Lower leg skin (tissue), 4 donors: ENCODE measurements around the gene CNTNAP5. TPM values are rescaled to one million over a fixed set of nuclear protein-coding genes. Genes with fewer than 3 reads are reported as not detected.

Experiments
- DNase-seq, 2 donors: peaks; one replicate each; pipeline ENCODE4 v3.0.0-alpha.2; 2019; ENCODE audit warnings: low spot score in 2 of 2
- H3K4me3 ChIP-seq: fragments of 200-600 bp; sonication (generic); 2 replicates; pipeline ENCODE4 v1.5.1; 2017; ENCODE audit warnings: mild to moderate bottlenecking, low read depth; ENCODE audit not compliant: poor library complexity, severe bottlenecking
- CTCF ChIP-seq, 3 donors: fragments of 450-650 bp; IDR thresholded peaks; one replicate each; pipeline ENCODE4 v1.5.1; 2016; ENCODE audit warnings: antibody characterized with exemption in 3 of 3, mild to moderate bottlenecking in 3 of 3, moderate library complexity in 2 of 3
- POLR2A ChIP-seq, 2 donors: fragments of 450-650 bp; IDR thresholded peaks; one replicate each; pipeline ENCODE4 v1.6.1; 2016 to 2017; ENCODE audit warnings: antibody characterized with exemption in 2 of 2, mild to moderate bottlenecking in 1 of 2, moderate library complexity in 1 of 2
- WGBS, 2 donors: methylation state at CpG; one replicate each; pipeline ENCODE4 v1.1.5; 2018; 5-methylcytosine and 5-hydroxymethylcytosine counted together
- intact Hi-C: fragments of 100-400 bp; cut with DNase I; formaldehyde crosslinking; loops from one replicate; pipeline ENCODE4 v1.15.0; 2023; ENCODE audit warnings: low total_unique reads
- total RNA-seq, 4 donors: library from RNA; depleted of rRNA; stranded (reverse); fragments of >200 nt; gene quantifications; one replicate each; pipeline ENCODE4 v1.1.0, GENCODE V29; 2016

The CNTNAP5 gene
- total RNA-seq, 4 donors from 2014 or later: not detected

- no peak for DNase-seq
- TF ChIP-seq POLR2A (IDR thresholded peaks at IDR 0.05): no peak
- no peak for TF ChIP-seq CTCF (IDR thresholded peaks at IDR 0.05)
- H3K4me3 ChIP-seq: no peak overlapping the region
- intact Hi-C loops: no loop called here
These were observed 155.5 kb downstream of the CNTNAP5 start for GRCh38 chr2:124180635-124181034.

- no peak for DNase-seq
- TF ChIP-seq POLR2A (IDR thresholded peaks at IDR 0.05): no peak
- TF ChIP-seq CTCF (IDR thresholded peaks at IDR 0.05): no peak
- no peak overlapping the region for H3K4me3 ChIP-seq
- intact Hi-C loops: no loop called here
- WGBS, 2 donors: 77 to 86% methylated on average over 1 of the region's 1 CpG
These were observed 161.7 kb downstream of the CNTNAP5 start for GRCh38 chr2:124186801-124187200.

- TF ChIP-seq POLR2A (IDR thresholded peaks at IDR 0.05) (no peak), CTCF (IDR thresholded peaks at IDR 0.05) (no peak)
- H3K4me3 ChIP-seq: no peak overlapping the region
- 61 to 70% methylated on average over 2 of the region's 2 CpGs for WGBS, 2 donors
- DNase-seq: no peak
- intact Hi-C loops: no loop called here
These were observed 162.9 kb downstream of the CNTNAP5 start for GRCh38 chr2:124187948-124188347.

- TF ChIP-seq CTCF (IDR thresholded peaks at IDR 0.05) (no peak), POLR2A (IDR thresholded peaks at IDR 0.05) (no peak)
- DNase-seq: no peak
- WGBS, 2 donors: 72 to 87% methylated on average over 4 of the region's 4 CpGs
- intact Hi-C loops: no loop called here
- no peak overlapping the region for H3K4me3 ChIP-seq
These were observed 168.6 kb downstream of the CNTNAP5 start for GRCh38 chr2:124193706-124194105.

GRCh38 chr2:124201713-124202112 lies 176.6 kb downstream of the CNTNAP5 start:
- 85 to 90% methylated on average over 2 of the region's 2 CpGs for WGBS, 2 donors
- no peak for DNase-seq
- H3K4me3 ChIP-seq: no peak overlapping the region
- no peak for TF ChIP-seq CTCF (IDR thresholded peaks at IDR 0.05)
- no peak for TF ChIP-seq POLR2A (IDR thresholded peaks at IDR 0.05)
- intact Hi-C loops: no loop called here

- 79 to 92% methylated on average over 4 of the region's 4 CpGs for WGBS, 2 donors
- intact Hi-C loops: no loop called here
- no peak for DNase-seq
- H3K4me3 ChIP-seq: no peak overlapping the region
- TF ChIP-seq CTCF (IDR thresholded peaks at IDR 0.05) (no peak), POLR2A (IDR thresholded peaks at IDR 0.05) (no peak)
These were observed 184.4 kb downstream of the CNTNAP5 start for GRCh38 chr2:124209441-124209840.
